ENCODE results near the gene MALRD1.

Gene MALRD1

GRCh38 chr10:19048489-19048888 lies at the start of gene MALRD1:
MALRD1 (plus strand) TSS chr10:19048801; CDS start chr10:19048939, 138 bp downstream.
- DNase-seq = no peak

- no peak for DNase-seq
These were observed 45.3 kb upstream of the MALRD1 start for GRCh38 chr10:19003341-19003740.

GRCh38 chr10:19012111-19012510 lies 36.5 kb upstream of the MALRD1 start:
- no peak for DNase-seq

DNA sequence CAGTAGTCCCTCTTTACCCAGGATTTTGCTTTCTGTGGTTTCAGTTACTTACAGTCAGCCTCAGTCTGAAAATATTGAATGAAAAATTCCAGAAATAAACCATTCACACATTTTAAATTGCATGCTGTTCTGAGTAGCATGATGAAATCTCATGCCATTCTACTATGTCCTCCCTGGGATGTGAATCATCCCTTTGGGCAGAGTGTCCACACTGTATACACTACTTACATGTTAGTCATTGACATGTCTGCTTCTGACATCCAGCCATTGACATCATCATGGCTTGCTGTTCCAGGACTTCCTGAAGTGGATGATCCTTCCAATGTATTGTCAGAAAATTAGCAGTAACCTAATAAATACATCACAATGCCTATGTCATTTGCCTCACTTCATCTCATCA lies 34.6 kb upstream of the MALRD1 start:
- no peak for DNase-seq

DNA sequence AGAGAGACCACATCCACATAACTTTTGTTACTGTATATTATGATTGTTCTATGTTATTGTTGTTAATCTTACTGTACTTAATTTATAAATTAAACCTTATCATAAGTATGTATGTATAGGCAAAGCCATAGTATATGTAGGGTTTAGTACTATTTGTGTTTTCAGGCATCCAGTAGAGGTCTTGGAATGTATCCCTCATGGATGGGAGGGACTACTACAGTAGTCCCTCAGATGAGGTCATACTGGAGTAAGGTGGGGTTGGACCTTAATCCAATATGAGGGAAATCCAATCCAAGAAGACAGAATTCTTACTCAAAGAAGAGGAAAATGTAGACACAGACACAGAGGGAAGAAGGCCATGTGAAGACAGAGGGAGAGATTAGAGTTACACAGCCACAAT lies 34.1 kb upstream of the MALRD1 start:
- DNase-seq = no peak

GRCh38 chr10:19017116-19017890 lies 31.3 kb upstream of the MALRD1 start:
- DNase-seq = no peak

DNA sequence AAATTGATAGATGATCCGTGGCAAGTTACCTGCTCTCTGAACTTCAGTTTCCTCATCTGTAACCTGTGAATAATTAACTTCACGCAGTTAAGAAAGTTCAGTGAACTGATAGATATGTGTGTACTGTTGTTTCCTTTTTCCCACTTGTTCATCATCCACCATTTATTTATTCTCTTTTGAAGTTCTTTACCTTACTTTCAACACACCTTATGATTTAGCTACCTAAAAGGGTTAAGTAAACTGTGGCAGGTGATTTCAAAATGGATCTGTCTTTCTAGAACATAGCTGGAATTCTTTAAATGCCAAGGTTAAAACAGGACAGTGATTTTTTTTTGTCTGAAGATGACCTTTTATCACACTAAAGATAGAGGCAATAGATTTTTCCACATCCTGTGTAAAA lies 27.4 kb upstream of the MALRD1 start:
- DNase-seq = no peak

- no peak for DNase-seq
These were observed 24.0 kb upstream of the MALRD1 start for GRCh38 chr10:19024611-19025010.

- no peak for DNase-seq
These were observed 16.8 kb upstream of the MALRD1 start for GRCh38 chr10:19031763-19032162.

GRCh38 chr10:19033741-19034140 lies 14.9 kb upstream of the MALRD1 start:
- no peak for DNase-seq

- DNase-seq = no peak
These were observed 7.4 kb upstream of the MALRD1 start for GRCh38 chr10:19041171-19041570.

- DNase-seq = no peak
These were observed 5.2 kb upstream of the MALRD1 start for GRCh38 chr10:19043431-19043830.

DNA sequence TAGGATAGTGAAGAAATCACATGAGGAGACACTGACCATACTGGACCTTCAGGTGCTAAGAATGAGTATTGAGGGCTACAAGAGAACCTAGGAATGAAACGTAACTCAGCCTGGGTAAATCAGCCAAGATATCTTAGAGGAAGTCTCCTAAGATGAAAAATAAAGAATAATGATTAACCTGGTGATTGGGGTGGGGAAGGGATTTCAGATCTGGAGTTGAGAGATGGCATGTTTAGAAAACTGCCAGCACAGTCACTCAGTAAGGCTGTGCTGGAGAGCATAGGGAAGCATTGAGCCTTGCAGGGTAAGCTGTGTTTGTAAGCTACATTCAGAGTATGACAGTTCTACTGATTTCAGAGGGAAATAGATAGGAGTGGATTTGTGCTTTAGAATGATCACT lies 1.9 kb upstream of the MALRD1 start:
- DNase-seq = no peak

- DNase-seq = peak in 1 of 2 experiments; percentile 3
These were observed 290 bp downstream of the MALRD1 start for GRCh38 chr10:19048891-19049290.

DNA sequence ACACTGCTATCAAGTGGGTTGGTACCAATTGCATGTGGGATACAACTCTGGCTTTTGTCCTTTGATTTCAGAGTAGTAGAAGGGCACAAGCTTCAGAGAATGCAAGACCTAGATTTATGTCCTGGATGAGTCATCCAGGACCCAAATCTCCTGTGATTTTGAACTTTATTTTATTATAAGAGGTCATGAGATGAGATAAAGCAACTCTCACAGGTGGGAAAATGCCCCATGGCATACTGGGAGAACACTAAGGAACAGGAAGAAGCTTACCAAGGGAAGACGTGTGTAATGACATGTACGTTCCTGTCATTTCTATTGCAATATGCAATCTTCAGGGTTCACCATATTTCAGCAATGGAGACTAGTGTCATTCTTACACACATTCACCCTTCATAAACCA lies 966 bp downstream of the MALRD1 start:
- no peak for DNase-seq

GRCh38 chr10:19054289-19054835 lies 5.8 kb downstream of the MALRD1 start:
- no peak for DNase-seq

DNA sequence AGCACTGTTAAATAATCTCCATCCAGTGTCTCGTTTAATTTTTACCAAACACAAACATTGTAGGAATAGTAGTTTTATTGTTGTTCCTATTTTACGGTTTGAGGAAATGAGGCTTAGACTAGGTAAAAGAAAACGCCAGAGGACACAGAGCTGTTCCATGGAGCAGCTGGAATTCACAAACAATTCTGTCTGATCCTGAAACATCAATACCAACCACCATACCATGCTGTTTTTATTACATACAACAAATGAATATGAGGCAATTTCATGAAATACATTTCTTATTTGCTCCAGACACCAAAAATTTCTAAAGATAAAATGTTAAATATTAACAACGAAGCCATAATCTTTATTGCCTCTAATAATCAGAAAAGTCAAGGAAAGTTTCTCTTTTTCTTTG lies 9.4 kb downstream of the MALRD1 start:
- no peak for DNase-seq

DNA sequence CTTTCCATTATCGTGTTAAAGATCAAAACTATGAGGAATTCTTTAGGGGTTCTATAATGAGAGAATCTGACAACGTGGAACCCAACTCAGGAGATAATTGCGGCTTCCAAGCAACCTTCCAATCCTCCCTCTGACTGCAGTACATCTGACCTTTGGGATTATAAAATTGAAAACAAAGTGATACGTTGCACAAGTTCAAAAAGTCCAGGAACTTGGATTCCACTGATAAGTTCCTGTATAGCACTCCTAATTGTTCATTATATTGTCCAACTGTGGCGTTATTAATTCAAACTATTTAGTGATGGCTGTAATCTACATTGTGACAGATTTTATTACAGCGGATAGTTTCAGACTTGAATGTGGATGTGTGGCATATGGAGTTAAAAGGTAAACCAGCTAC lies 15.4 kb downstream of the MALRD1 start:
- no peak for DNase-seq

DNA sequence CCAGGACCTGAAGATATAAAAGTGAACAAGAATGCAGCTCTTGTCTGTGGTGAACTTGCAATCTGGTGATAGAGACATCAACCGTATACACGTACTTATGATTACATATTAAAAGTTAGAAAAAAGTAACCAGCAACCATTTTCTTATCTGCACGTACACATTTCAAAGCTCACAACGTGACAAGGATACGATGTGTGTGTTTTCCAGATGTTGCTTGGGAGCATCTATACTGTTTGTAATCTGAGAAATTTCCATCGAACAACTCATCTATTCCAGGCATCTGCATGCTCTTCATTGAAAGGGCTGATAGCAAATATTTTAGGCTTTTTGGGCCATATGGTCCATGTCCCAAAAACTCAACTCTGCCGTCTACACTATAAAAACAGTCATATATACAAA lies 23.3 kb downstream of the MALRD1 start:
- no peak for DNase-seq

DNA sequence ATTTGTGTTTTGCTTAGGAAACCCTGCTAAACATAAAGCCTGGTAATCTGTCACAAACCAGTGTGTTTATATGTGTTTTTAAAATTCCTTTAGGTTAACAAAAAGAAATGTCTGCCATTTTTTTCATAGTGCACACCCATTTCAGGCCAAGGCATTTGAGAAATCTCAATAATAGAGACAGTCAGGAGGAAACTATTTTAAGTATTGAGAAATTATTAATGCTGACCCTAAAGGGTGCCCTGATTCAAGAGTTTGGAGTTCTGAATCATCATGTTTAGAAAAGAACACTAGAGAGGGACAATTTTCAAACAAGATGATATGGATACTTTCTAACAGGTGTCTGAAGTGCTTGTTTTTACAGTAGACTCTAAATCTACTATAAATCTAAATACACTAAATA lies 28.7 kb downstream of the MALRD1 start:
- no peak for DNase-seq

GRCh38 chr10:19096501-19097073 lies 48.0 kb downstream of the MALRD1 start:
- DNase-seq = no peak

GRCh38 chr10:19097151-19097550 lies 48.5 kb downstream of the MALRD1 start:
- DNase-seq = no peak

DNA sequence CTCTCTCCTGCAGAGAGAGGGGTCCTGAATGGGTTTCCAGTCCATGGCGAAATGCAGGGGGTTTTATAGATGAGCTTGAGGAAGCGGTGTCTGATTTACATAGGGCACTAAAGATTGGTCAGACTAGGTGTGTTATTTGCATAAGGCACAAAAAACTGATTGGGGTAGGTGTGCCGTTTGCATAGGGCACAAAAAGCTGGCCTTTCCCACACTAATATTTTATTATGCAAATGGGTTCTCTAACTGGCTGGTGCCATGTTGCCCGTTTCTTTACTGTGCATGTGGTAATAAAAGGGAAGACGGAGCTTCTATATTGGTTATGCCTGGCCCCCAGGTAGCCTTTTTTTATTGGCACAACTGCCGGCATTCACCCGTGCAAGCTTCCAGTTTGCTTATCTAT lies 50.2 kb downstream of the MALRD1 start:
- no peak for DNase-seq

DNA sequence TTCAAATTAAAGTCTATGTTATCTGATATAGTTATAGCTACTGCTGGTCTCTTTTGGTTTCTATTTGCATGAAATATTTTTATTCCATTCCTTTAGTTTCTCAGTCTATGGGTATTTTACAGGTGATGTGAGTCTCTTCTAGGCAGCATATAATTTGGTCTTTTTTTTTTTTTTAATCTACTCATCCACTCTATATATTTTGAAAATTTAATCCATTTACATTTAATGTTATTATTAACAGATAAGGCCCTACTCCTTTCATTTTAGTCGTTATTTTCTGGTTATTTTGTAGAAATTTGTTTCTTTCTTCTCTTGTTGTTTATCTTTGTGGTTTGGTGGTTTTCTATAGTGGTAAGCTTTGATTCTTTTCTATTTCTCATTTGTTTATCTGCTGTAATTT lies 58.8 kb downstream of the MALRD1 start:
- no peak for DNase-seq
